ENCODE measurements around the gene F10. TPM values are rescaled to one million over a fixed set of nuclear protein-coding genes. Genes with fewer than 3 reads are reported as not detected.
A peak's percentile ranks its signal among the peaks of the same experiment; 100 is the strongest.

The F10 gene
- total RNA-seq, 2 donors from 2014 or later: 21.9 to 27.5 TPM

DNA sequence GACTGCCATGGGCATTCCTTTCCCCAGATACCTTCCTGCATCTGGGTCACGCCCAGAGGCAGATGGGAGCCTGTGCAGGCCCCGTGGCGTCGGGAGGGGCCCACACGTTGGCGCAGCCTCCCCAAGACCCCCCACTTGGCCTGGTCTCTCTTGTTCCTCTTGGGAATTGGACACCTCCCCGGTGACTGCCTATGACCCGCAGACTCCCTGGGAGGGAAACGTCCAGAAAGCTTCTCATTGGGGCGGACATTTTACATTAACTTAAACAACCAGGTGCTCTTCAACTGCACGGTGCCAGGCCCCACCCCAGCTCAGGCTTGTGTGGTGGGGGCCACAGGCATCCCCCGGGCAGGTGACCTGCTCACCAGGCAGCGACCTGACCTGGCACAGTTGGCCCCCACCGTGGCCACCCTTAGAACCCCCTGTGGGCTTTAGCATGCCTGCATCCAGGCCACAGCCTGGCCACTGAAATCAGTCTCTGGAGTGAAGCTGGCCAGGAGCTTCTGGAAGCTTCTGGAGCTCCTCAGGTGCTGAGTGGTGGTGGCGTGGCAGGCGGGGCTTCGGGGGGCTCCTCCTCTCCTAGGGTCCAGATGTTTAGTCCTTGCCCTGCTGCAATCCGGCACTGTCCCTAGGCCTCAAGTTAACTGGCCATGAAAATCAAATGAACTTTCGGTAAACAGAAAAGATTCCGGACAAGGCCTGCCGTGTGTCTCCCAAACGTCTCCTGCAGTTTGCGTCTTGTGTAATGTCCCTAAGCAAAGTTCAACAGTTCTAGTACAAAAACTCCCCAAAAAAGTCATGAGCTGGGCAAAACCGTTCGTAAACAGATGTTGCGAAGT lies 27.3 kb downstream of the F10 start:
- Histone ChIP-seq H3K27ac (no peak overlapping the region), H3K27me3 (no peaks in the 10 kb centered on the region), H3K36me3 (no peaks in the 10 kb centered on the region), H3K9me3 (no peaks in the 10 kb centered on the region), H3K4me3 (no peak overlapping the region), H3K4me1 (peaks cover 0 to 23% of the 10 kb centered on the region in 2 donors)
- peak; percentile 40 for DNase-seq (ENCODE audit: low spot score)
- TF ChIP-seq, protein P1, sequence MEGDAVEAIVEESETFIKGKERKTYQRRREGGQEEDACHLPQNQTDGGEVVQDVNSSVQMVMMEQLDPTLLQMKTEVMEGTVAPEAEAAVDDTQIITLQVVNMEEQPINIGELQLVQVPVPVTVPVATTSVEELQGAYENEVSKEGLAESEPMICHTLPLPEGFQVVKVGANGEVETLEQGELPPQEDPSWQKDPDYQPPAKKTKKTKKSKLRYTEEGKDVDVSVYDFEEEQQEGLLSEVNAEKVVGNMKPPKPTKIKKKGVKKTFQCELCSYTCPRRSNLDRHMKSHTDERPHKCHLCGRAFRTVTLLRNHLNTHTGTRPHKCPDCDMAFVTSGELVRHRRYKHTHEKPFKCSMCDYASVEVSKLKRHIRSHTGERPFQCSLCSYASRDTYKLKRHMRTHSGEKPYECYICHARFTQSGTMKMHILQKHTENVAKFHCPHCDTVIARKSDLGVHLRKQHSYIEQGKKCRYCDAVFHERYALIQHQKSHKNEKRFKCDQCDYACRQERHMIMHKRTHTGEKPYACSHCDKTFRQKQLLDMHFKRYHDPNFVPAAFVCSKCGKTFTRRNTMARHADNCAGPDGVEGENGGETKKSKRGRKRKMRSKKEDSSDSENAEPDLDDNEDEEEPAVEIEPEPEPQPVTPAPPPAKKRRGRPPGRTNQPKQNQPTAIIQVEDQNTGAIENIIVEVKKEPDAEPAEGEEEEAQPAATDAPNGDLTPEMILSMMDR (IDR thresholded peaks at IDR 0.05): no peak

DNA sequence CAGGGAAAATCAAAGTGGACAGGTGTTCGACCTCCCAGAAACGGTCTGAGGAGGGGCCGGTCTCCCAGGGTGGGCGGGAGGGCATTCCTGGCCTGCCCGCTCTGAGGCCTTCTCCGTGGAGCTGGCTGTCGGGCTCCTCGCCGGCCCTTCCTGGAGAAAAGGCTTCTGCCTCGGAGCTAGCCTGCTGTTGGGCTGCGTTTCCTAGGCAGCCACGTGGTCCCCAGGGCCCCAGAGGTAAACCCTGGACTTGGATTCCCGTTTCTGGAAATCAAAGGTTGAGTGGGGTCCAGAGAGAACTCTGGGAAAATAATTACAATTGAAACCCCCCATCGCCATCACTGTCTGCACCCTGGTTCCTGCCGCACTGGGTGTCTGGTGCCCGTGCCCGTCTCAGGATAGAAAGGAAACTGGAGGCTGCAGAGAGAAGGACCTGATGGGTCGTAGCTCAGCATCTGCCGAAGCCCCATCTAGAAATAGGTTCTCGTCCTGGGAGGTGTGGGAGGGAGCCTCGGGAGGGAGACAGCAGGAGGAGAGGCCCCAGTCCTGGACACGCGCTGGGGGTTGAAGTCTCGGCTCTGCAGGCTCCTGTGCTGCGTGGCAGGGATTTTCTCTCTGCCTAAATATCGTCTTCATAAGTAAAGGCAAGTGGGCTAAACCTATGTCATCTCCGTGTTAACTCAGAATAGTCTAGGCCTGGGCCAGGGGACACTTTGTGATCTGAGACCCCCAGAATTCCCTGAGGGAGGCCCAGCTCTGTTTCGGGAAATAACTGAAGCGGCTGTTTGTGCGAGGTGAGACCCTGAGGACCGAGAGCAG lies 28.2 kb downstream of the F10 start:
- Histone ChIP-seq H3K36me3 (no peaks in the 10 kb centered on the region), H3K4me1 (peaks cover 0 to 23% of the 10 kb centered on the region in 2 donors), H3K27ac (no peak overlapping the region), H3K27me3 (no peaks in the 10 kb centered on the region), H3K9me3 (no peaks in the 10 kb centered on the region), H3K4me3 (no peak overlapping the region)
- peak; percentile 57 for DNase-seq (ENCODE audit: low spot score)
- TF ChIP-seq, protein P1 (IDR thresholded peaks at IDR 0.05): no peak

DNA sequence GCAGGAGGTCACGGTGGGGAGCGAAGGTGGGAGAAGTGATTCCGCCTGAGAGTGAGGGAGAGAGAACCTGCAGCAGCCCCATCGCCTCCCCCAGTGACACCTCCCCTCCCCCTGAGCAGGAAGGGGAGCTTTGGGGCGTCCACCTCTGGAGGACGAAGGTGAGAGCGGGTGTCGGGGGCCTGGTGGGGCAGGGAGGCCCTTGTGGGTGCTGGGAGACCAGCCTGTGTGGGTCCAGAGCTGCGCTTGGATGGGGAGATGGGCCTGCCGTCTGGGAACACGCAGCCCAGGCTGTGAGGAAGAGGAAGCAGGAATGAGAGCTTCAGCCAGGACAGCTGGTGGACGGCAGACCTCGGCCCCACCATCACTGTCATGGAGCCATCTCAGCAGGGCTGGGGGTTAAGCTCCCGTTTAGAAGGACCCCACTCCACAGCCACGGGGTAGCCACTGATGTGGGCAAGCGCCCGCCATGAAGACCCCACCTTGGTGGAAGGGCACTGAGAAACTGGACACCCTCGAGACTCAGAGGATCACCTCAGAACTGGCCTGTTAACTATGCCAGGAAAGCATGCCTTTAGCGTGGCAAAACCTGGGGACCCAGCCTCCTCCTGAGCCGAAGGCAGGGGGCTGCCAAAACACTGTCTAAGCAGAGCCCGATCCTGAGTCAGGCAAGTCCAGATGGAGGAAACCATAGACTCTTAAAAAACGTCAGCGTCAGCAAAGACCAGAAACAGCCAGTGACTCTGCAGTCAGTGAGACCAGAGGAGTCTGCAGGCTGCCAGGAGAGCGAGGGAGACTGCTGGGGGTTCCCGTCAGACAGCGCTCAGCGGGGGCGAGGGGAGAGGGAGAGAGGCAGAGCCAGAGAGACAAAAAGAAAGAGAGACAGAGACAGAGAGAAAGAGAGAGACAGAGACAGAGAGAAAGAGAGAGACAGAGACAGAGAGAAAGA lies 29.4 kb downstream of the F10 start:
- peak overlapping the region; percentile 89 to 92 for H3K27ac ChIP-seq
- H3K27me3 ChIP-seq: no peaks in the 10 kb centered on the region
- H3K9me3 ChIP-seq: no peaks in the 10 kb centered on the region
- TF ChIP-seq, protein P1 (IDR thresholded peaks at IDR 0.05): no peak
- DNase-seq (ENCODE audit: low spot score): peak; percentile 58
- H3K4me3 ChIP-seq: peak overlapping the region; percentile 37 to 54
- no peaks in the 10 kb centered on the region for H3K36me3 ChIP-seq
- H3K4me1 ChIP-seq: peaks cover 0 to 23% of the 10 kb centered on the region in 2 donors

DNA sequence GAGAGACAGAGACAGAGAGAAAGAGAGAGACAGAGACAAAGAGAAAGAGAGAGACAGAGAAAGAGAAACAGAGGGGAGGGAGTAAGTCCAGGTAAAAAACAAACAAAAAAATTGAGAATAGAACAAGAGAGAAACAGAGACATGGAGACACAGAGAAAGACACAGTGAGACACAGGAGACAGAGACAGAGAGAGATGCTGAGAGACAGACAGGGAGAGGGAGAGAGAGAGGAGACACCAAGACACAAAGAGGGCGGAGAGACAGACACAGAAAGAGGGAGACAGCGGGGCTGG lies 30.0 kb downstream of the F10 start:
- no peak for DNase-seq (ENCODE audit: low spot score)
- TF ChIP-seq, protein P1 (IDR thresholded peaks at IDR 0.05): no peak
- H3K4me1 ChIP-seq: peaks cover 0 to 23% of the 10 kb centered on the region in 2 donors
- H3K9me3 ChIP-seq: no peaks in the 10 kb centered on the region
- no peaks in the 10 kb centered on the region for H3K27me3 ChIP-seq
- peak overlapping the region; percentile 89 to 92 for H3K27ac ChIP-seq
- no peaks in the 10 kb centered on the region for H3K36me3 ChIP-seq
- H3K4me3 ChIP-seq: peak overlapping the region; percentile 37 to 54

DNA sequence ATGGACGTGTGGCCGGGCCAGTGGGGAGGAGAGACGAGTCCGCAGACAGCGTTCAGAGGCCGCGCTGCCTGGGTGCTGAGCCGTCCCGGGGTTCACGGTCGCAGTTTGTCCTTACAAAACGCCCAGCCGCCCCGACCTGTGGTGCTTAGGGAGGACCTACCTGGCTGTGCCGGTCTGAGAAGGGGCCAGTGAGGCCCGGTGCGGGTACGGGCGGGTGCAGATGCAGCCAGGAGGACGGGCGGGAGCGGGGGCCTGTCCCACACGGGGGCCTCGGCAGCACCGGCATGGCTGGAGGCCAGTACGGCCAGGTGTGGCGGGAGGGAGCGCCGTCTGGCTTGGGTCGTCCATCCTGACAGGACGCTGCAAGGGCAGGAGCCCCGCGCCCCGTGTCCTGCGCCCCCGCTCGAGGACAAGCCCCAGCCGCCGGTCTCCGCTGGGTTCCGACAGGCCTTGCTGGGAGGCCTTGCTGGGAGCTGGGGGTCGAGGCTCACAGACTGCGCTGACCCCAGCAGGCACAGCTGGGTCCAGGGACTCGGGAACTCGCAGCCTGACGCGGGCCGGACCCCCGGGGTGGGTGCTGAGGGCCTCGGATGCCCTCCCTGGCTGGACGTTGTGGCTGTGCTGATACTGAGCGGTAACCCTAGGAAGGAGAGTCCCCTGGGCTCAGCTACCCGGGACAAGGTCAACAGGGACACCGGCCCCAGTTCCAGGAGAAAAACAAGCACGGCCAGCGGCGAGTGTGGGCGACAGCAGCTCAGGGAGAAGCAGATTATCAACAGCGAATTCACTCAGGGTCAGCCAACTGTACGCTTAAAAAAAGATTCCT lies 30.6 kb downstream of the F10 start:
- peak overlapping the region; percentile 37 to 54 for H3K4me3 ChIP-seq
- no peaks in the 10 kb centered on the region for H3K9me3 ChIP-seq
- H3K4me1 ChIP-seq: peaks cover 0 to 23% of the 10 kb centered on the region in 2 donors
- peak overlapping the region; percentile 89 to 92 for H3K27ac ChIP-seq
- DNase-seq (ENCODE audit: low spot score): peak; percentile 73
- no peaks in the 10 kb centered on the region for H3K36me3 ChIP-seq
- no peaks in the 10 kb centered on the region for H3K27me3 ChIP-seq
- TF ChIP-seq, protein P1 (IDR thresholded peaks at IDR 0.05): no peak

All from right atrium auricular region (tissue), 2 donors.